ENCODE measurements around the gene ADAMTS6.

ADAMTS6 gene

GRCh38 chr5:65108786-65109743, 372.7 kb downstream of the ADAMTS6 start:
- in situ Hi-C loops (cut with MboI; ENCODE audit: low sequenced_read_pairs): no loop called here

- in situ Hi-C loops (cut with MboI; ENCODE audit: low sequenced_read_pairs): no loop called here
Measured at GRCh38 chr5:65105301-65105700, 376.4 kb downstream of the ADAMTS6 start.

- in situ Hi-C loops (cut with MboI; ENCODE audit: low sequenced_read_pairs): no loop called here
Measured at GRCh38 chr5:65104831-65105230, 376.9 kb downstream of the ADAMTS6 start.

GRCh38 chr5:65103756-65104440, 377.8 kb downstream of the ADAMTS6 start:
- in situ Hi-C loops (cut with MboI; ENCODE audit: low sequenced_read_pairs): no loop called here

- in situ Hi-C loops (cut with MboI; ENCODE audit: low sequenced_read_pairs): no loop called here
Measured at GRCh38 chr5:65102976-65103711, 378.6 kb downstream of the ADAMTS6 start.

- in situ Hi-C loops (cut with MboI; ENCODE audit: low sequenced_read_pairs): no loop called here
Measured at GRCh38 chr5:65102371-65102975, 379.2 kb downstream of the ADAMTS6 start.

- in situ Hi-C loops (cut with MboI; ENCODE audit: low sequenced_read_pairs): no loop called here
Measured at GRCh38 chr5:65101632-65102100, 380.1 kb downstream of the ADAMTS6 start.

- in situ Hi-C loops (cut with MboI; ENCODE audit: low sequenced_read_pairs): no loop called here
Measured at GRCh38 chr5:65100911-65101631, 380.6 kb downstream of the ADAMTS6 start.

Data from hTERT RPE-1 (cell line).